Stimulated activated CD4-positive, alpha-beta T cell treated with anti-CD3 and anti-CD28 coated beads, Interleukin-12 subunit alpha, Interleukin-12 subunit beta, amount 100 ng/mL, for 4 hours (primary cell): ENCODE results near the gene GNAT1.

ENCODE experiments used
- DNase-seq: peaks from one replicate; pipeline ENCODE4 v3.0.0-alpha.2; 2020

The GNAT1 gene

GRCh38 chr3:50182533-50183099 lies 8.8 kb upstream of the GNAT1 start:
- no peak for DNase-seq

- DNase-seq = no peak
Measured at GRCh38 chr3:50183755-50184154, 7.7 kb upstream of the GNAT1 start.

GRCh38 chr3:50184242-50184978 lies 7.0 kb upstream of the GNAT1 start:
- DNase-seq = no peak

DNA sequence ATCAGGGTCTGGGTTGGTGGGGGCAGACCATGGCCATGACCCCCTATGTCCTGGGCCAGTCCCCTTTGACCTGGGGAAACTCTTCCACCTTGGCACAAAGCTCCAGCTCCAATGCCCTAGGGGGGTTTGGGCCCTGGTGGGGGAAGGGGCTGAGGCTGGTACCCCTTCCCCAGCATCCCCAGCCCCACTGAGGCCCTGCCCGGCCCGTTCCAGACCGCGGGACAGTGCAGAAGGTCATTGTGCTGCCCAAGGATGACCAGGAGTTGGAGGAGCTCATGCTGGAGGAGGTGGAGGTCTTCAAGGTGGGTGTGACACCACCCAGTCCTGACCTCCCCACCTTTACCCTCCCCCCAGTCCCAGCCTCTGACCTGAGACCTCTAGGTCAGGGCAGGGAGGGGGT lies 6.2 kb upstream of the GNAT1 start:
- no peak for DNase-seq

GRCh38 chr3:50186096-50186495 lies 5.3 kb upstream of the GNAT1 start:
- DNase-seq = no peak

GRCh38 chr3:50187750-50188149 lies 3.7 kb upstream of the GNAT1 start:
- DNase-seq = no peak

DNA sequence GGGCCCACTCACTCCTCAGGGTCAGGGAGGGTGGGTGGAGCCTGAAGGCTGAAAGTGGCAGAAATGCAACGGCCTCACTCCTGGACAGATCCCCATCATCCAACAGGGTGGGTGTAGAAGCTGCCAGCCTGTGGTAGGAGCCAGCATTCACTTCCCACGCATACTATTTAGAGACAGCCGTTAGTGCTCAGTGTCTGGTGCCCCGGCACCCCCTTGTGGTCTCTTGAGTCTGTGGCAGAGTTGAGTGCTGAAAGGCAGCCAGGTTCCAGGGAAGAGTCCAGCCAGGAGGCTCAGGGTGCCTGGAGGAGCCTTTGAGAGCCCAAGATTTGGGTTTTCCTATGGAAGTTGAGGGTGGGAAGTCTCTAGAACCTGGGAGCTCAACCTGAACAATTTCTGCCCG lies 2.1 kb upstream of the GNAT1 start:
- DNase-seq = peak; percentile 20

DNA sequence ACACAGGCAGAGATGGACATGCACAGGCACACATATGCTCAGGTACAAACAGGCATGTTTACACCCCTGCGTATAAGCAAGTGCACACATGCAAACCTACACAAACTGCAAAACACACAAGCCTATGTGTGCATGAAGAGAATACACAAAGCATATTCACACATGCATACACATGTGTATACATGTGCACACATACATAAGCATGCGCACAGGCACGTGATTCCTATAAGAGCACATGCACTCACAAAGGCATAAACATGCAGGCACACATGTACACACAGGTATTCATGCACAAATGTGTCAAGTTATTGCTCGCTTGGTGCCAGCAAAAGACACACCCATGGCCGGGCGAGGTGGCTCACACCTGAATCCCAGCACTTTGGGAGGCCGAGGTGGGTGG lies 1.4 kb upstream of the GNAT1 start:
- DNase-seq = no peak

GRCh38 chr3:50192124-50192523 lies 714 bp downstream of the GNAT1 start:
- no peak for DNase-seq

DNA sequence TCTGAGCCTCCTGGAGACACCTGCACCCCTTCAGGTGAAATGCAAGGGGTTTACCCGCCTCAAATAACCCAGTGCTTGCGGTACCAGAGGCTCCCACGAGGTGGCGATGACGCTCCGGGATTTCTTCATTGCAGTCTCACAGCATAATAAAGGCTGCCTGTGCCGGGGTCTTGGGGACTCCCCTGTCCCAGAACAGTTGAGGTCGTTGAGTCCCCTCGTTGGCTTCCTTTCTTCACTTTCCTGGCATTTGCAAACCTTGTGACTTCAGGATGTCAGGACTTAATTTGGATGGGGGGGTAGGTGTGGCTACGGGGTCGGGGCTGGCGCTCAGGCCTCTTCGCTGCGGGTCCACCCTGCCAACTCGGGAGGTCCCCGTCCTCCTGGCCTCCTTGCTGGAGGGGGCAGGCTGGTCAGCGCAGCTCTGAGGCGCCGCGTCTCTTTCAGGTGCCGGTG lies 1.3 kb downstream of the GNAT1 start:
- DNase-seq = peak; percentile 82

- DNase-seq = no peak
Measured at GRCh38 chr3:50193286-50193685, 1.9 kb downstream of the GNAT1 start.

- no peak for DNase-seq
Measured at GRCh38 chr3:50193746-50194127, 2.3 kb downstream of the GNAT1 start.

- DNase-seq = peak; percentile 83
Measured at GRCh38 chr3:50194128-50194902, 2.9 kb downstream of the GNAT1 start.

GRCh38 chr3:50194903-50195500 lies 3.6 kb downstream of the GNAT1 start:
- peak; percentile 24 for DNase-seq

DNA sequence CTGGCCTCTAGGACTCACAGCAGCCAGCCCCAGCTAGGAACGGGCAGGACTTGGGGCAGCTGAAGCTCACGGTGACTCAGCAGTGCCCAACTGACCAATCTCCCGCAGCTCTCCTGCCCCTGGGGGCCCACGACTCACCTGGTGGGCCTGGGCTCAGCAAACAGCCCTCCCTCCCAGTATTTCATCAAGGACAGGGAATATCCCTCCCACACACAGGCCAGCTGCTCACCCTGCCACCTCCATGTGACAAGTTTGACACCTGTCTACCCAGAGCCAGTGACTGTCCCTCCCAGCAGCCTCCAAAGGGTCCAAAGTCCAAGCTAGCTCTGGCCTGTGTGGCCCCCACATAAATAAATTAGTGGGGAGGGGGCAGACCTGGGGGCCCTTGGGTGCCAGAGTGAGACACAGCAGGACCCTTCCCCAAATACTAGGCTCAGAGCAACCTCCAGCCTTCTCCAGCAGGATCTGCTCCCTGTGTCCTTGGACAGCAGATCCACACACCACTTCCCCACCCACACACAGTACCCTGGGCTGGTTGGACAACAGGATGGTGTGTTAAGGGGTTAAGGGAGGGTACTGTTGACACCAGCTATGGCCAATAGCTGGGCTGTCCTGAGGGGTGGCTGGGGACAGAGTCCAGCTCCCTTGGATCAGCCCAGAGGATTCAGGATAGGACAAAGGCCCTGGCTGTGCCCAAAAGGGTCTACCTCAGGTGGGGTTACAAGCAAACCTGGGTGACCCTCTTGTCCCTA lies 4.3 kb downstream of the GNAT1 start:
- DNase-seq = no peak

- DNase-seq = no peak
Measured at GRCh38 chr3:50196253-50196801, 4.9 kb downstream of the GNAT1 start.

GRCh38 chr3:50201573-50202315 lies 10.3 kb downstream of the GNAT1 start:
- no peak for DNase-seq

DNA sequence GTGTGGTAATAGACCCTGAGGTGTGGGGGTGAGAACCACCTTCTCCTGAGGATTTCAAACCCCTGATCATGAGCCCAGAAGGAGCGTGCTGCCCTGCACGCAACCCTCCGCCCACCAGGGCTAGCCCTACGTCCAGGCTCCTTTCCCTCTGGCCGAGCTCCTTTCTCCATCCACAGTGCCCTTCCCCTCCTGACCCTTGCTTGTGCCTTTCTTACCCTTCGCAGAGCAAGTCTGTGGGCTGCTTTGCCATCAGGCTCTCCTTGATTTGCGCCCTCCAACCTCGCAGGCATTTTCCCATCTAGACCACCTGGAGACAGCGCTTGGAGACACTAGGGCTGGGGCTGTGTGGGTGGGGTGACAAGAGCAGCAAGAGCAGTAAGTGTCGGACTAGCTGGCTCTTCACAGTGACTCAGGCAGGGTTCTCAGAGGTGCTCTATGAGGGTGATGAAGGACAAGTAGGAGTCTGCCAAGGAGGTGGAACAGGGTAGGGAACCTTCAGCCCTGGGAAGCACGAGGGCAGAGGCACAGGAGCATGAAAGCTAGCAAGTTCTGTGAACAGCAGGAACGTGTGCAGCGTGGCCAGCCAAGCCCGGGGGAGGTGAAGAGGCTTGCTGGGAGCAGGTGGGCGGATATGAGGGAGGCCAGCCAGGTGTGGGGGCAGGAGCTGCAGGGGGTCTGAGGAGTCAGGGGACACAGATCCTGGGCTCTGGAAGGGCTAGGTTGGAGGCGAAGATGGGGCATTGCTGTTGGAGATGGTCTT lies 11.1 kb downstream of the GNAT1 start:
- no peak for DNase-seq

DNA sequence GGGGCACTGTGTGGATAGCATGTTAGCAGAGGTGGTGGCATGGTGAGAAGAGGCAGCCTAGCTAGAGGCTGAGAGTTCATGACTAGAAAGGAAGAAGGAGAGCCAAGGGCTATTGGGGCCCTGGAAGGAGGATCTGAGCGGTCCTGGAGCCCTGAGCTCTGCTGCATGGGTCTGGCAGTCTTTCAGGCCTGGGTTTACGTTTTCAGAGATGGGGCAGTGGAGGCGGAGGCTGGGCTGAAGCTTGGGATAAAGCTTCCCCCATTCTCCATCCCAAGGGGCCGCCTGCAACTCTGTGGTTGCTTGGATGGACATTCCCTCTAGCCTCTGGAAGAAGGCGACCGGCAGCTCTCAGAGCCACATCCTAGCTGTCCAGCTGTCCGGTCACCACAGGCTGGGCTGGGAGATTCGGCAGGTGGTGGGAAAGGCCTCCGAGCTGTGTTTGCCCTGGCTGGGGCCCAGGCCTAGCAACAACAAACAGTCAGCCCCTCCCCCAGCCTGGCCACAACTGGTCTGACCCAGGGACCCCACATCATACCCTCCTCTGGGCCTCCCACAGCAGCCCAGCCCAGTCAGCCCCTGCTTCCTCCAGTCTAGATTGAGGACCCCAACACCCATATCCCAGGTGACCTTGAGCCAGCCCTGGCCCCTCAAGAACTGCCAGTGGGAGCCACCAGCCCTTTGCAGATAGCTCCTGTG lies 11.9 kb downstream of the GNAT1 start:
- DNase-seq = no peak
